ENCODE measurements around the gene RPS29.
A peak's percentile ranks its signal among the peaks of the same experiment; 100 is the strongest.
"Not testable (repeated sequence)": the region's sequence is repeated elsewhere in the genome, so short reads cannot be mapped to it uniquely, and the experiment has no call there.

Gene RPS29

DNA sequence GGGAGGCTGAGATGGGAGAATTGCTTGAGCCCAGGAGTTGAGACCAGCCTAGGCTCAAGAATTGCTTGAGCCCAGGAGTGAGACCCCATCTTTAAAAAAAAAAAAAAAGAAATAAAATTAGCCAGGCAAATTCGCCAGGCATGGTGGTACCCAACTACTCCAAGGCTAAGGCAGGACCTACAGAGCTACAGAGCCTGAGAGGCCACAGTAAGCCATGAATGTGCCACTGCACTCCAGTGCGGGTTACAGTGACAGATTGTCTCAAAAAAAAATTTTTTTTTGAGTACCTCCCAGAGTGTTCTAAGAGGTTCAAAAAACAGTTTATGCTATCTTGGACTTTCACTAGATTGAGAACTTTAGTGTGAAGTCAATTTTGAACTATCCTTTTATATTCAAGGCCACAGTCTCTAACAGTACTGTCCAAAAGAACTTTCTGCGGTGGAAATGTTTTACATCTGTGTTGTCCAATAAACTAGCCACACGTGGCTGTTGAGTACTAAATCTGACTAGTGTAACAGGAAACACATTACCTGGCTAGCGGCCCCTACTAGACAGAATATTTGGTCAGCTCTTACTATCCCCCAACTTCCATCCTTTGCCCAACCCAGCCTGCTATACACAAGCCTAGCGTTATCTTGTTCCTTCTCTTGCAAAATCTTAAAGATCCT, 31.8 kb upstream of the RPS29 start:
- no peaks in the 10 kb centered on the region for H3K27me3 Mint-ChIP-seq
- CTCF ChIA-PET: no interaction called here
- H3K4me3 Mint-ChIP-seq: peak overlapping the region; percentile 3
- peaks cover 44% of the 10 kb centered on the region for H3K4me1 Mint-ChIP-seq
- no peak for DNase-seq
- H3K36me3 Mint-ChIP-seq: peaks cover 53% of the 10 kb centered on the region
- peak overlapping the region; percentile 78 for H3K27ac Mint-ChIP-seq
- no peaks in the 10 kb centered on the region for H3K9me3 Mint-ChIP-seq

DNA sequence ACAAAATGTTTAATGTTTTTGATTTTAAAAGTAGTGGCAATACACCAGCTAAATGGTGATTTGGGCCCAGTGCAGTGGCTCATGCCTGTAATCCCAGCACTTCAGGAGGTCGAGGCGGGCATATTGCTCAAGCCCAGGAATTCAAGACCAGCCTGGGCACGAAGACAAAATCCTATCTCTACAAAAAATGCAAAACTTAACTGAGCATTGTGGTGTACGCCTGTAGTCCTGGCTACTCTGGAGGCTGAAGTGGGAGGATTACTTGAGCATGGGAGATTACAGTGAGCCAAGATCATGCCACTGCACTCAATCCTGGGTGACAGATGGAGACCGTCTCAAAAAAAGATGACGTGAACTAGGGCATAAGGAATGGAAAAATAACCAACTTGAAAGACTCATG, 29.6 kb upstream of the RPS29 start:
- Mint-ChIP-seq H3K27ac (no peak overlapping the region), H3K36me3 (peaks cover 46% of the 10 kb centered on the region), H3K9me3 (no peaks in the 10 kb centered on the region)

DNA sequence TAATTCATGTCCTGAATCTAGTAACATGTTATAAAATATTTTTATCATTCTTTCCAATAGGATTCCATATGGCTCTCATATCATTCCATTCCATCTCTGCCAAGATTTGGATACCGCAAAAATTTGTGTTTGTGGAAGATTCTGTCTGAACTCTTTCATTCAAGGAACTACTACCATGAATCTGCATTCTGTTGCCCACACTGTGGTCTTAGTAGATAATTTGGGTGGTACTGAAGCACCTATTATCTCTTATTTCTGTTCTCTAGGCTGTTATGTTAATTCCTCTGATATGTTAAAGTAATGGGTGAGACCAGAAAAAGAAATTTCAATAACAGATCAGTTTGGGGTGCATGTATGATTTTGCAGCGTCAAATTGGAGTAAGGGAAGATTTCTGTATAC, 28.0 kb upstream of the RPS29 start:
- H3K27me3 Mint-ChIP-seq: no peaks in the 10 kb centered on the region
- H3K27ac Mint-ChIP-seq: no peak overlapping the region
- CTCF ChIA-PET: no interaction called here
- H3K9me3 Mint-ChIP-seq: no peaks in the 10 kb centered on the region
- DNase-seq: no peak
- peaks cover 45% of the 10 kb centered on the region for H3K36me3 Mint-ChIP-seq
- H3K4me3 Mint-ChIP-seq: no peak overlapping the region
- H3K4me1 Mint-ChIP-seq: peaks cover 34% of the 10 kb centered on the region

More for the DNA sequence above, 29.6 kb upstream of the RPS29 start:
- no peak for DNase-seq
- Mint-ChIP-seq H3K27me3 (no peaks in the 10 kb centered on the region), H3K4me1 (peaks cover 42% of the 10 kb centered on the region), H3K4me3 (no peak overlapping the region)
- CTCF ChIA-PET: no interaction called here

DNA sequence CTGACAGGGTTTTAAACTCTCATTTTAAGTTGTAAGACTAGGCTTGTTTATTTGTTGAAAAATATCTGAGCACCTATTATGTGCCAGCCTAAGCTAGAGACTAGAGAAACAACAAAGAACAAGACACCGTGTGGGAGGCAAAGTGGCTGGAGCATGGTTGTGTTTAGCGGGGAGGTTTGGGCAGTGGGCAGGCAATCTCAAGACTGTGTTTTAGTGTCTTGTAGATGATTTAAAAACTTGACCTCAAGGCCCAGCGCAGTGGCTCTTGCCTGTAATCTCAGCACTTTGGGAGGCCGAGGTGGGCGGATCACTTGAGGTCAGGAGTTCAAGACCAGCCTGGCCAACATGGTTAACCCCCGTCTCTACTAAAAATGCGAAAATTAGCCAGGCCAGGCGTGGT, 26.5 kb upstream of the RPS29 start:
- Mint-ChIP-seq H3K4me3 (no peak overlapping the region), H3K9me3 (no peaks in the 10 kb centered on the region), H3K27me3 (no peaks in the 10 kb centered on the region), H3K36me3 (peaks cover 40% of the 10 kb centered on the region), H3K4me1 (peaks cover 26% of the 10 kb centered on the region), H3K27ac (no peak overlapping the region)
- DNase-seq: no peak
- CTCF ChIA-PET: no interaction called here

DNA sequence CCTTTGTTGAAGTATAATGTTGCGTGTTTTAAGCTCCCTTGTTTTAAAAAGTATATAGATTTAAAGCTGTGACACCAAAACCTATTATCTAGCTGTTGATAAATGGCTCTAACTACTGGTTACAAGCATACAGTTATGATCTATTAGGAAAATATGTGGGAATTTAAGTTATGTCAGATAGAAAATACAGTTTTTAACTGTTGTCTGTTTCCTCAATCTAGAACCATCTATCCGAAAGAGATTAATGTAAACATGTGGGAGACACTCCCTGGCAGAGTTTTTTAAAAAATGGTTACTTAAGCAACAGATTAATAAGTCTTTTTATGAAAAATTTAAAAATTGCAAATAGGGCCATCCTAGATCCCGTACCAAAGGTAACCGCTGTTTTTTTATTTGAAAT, 26.1 kb upstream of the RPS29 start:
- peaks cover 40% of the 10 kb centered on the region for H3K36me3 Mint-ChIP-seq
- no peak overlapping the region for H3K4me3 Mint-ChIP-seq
- CTCF ChIA-PET: no interaction called here
- DNase-seq: no peak
- H3K4me1 Mint-ChIP-seq: peaks cover 22% of the 10 kb centered on the region
- H3K9me3 Mint-ChIP-seq: no peaks in the 10 kb centered on the region
- H3K27ac Mint-ChIP-seq: no peak overlapping the region
- no peaks in the 10 kb centered on the region for H3K27me3 Mint-ChIP-seq

DNA sequence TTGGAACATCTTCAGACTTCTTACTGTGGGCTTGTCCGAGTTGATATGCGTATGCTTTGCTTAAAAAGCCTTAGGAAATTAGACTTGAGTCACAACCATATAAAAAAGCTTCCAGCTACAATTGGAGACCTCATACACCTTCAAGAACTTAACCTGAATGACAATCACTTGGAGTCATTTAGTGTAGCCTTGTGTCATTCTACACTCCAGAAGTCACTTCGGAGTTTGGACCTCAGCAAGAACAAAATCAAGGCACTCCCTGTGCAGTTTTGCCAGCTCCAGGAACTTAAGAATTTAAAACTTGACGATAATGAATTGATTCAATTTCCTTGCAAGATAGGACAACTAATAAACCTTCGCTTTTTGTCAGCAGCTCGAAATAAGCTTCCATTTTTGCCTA, 21.4 kb upstream of the RPS29 start:
- no peak for DNase-seq
- Mint-ChIP-seq H3K4me1 (peaks cover 23% of the 10 kb centered on the region), H3K27me3 (no peaks in the 10 kb centered on the region), H3K36me3 (peaks cover 45% of the 10 kb centered on the region), H3K9me3 (no peaks in the 10 kb centered on the region), H3K27ac (no peak overlapping the region), H3K4me3 (no peak overlapping the region)
- CTCF ChIA-PET: no interaction called here

DNA sequence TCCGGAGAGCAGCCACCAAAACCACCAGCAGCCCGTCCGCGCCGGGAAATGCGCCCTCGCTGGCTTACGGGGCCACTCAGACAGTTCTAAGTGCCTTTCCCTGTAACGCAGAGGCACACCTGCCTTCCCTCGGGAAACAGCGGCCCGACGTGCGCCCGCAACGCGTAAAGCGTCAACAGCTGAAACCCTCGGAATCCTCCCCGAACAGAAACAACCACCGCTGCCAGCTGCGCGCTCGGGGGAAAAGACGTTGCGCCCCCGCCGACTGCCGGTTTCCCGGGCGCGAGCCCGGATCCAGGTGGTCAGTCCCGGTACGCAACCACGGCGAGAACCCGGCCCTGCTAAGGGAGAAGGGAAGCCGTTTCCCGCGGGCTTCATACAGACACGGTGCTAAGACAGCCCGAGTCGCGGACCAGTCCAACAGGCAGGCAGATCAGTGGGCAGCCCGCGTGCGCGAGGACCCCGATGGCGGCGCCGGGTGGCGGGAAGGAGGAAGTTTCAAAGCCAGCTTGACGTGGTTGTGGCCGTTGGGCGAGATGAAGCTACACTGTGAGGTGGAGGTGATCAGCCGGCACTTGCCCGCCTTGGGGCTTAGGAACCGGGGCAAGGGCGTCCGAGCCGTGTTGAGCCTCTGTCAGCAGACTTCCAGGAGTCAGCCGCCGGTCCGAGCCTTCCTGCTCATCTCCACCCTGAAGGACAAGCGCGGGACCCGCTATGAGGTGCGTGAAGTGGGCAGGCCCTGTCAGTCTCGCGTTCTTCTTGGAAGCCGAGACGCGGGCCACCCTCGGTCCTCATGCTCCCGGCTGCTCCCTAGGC, 12.5 kb upstream of the RPS29 start, which contains the start of gene LRR1:
Gene LRR1, plus strand, starts transcription at position 456 of the 816 bp plus-strand sequence. Its CDS starts 81 bp downstream, at position 537.
- Mint-ChIP-seq H3K4me1 (peaks cover 53% of the 10 kb centered on the region), H3K9me3 (no peaks in the 10 kb centered on the region), H3K27ac (peak within 1 kb of the TSS; percentile 99), H3K36me3 (peaks cover 22% of the 10 kb centered on the region), H3K4me3 (peak within 1 kb of the TSS; percentile 96), H3K27me3 (peaks cover 4% of the 10 kb centered on the region)
- peak; percentile 89 for DNase-seq
- CTCF ChIA-PET: interaction anchor here (0.6 to 3.1 kb wide), 4 partner anchors 11 to 33 kb away, joined by 3 to 16 read pairs (median 4); partner anchors contain the start of genes MGAT2, RPL36AL and RPS29

DNA sequence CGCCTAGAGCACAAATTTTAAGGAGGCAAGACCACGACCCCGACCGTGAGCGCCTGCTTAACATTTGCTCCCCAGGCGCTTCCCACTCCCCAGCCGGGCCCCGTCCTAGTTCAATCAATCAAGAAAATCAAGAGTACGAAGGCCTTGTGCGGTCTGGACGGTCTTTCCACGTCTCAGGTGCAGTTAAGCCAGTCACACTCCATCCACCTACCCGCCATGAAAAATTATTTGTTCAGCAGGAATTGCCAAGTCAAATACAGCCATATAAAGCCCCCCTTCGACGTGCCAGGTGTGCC, 12.0 kb upstream of the RPS29 start:
- H3K4me1 Mint-ChIP-seq: peaks cover 53% of the 10 kb centered on the region
- CTCF ChIA-PET: interaction anchor here (3.1 kb wide), 1 partner anchor 10 kb away, joined by 16 read pairs; no protein-coding TSS in a partner anchor

DNA sequence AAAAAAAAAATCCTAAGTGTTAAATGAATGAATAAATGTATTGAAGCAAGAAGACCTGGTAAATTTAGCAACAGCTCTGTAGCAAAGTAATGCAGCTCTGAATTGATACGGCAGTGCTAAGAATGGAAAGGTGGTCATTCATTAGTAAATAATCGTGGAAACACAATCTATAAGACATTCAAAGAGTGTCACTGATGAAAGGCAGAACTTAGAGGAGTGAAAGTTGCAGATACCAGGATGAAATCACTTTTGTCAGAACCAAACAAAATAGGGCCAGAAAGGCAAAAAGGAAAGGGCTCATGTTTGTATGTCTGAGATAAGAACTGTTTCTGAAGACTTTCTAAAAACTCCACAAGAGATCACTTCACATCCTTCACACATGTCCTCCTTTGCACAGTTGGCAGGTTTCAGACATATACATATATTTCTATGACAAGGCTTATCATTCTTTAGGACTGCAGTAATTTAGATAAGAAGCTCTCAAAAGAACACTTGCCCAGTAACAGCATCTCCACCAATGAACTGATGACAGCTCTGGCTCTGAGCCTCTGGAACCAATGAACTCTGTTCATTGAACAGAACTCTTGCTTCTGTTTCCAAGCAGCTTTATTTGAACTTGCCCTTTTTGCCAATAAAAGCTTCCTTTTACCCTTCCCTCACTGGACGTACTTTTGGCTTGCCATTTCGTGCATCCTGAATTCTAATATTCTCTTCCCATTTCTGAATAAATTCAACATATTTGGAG, 8.3 kb upstream of the RPS29 start:
- H3K36me3 Mint-ChIP-seq: peaks cover 6% of the 10 kb centered on the region
- H3K4me1 Mint-ChIP-seq: peaks cover 30% of the 10 kb centered on the region

More for the DNA sequence above, 12.0 kb upstream of the RPS29 start:
- Mint-ChIP-seq H3K9me3 (no peaks in the 10 kb centered on the region), H3K27me3 (peaks cover 4% of the 10 kb centered on the region), H3K36me3 (peaks cover 20% of the 10 kb centered on the region), H3K27ac (peak overlapping the region; percentile 99), H3K4me3 (peak overlapping the region; percentile 96)
- no peak for DNase-seq

DNA sequence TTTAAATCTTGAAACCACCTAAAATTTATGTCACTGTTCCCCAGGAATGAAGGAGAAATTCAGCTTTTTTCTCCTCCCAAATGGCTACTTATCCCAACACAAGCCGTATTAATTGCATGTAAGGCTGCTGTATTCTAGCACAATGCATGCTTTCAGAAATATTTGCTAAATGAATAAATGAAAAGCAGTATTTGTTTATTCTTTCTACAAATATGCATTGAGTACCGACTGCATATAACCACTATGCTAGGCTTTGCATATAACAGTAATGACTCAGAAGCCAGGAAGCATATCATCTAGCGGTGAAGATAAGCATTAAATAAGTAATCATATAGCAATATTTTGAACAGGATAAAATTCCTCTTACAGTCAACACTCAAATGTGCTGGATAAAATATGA, 6.8 kb upstream of the RPS29 start:
- Mint-ChIP-seq H3K4me3 (no peak overlapping the region), H3K4me1 (peaks cover 27% of the 10 kb centered on the region), H3K36me3 (peaks cover 1% of the 10 kb centered on the region), H3K27me3 (peaks cover 4% of the 10 kb centered on the region), H3K9me3 (no peaks in the 10 kb centered on the region), H3K27ac (no peak overlapping the region)
- CTCF ChIA-PET: no interaction called here
- no peak for DNase-seq

More for the DNA sequence above, 8.3 kb upstream of the RPS29 start:
- no peak overlapping the region for H3K4me3 Mint-ChIP-seq
- H3K27me3 Mint-ChIP-seq: peaks cover 4% of the 10 kb centered on the region
- no peaks in the 10 kb centered on the region for H3K9me3 Mint-ChIP-seq
- DNase-seq: no peak
- H3K27ac Mint-ChIP-seq: peak overlapping the region; percentile 14
- CTCF ChIA-PET: interaction anchor here (1.3 to 1.6 kb wide), 2 partner anchors 8 to 26 kb away, joined by 3 to 13 read pairs; partner anchors contain the start of genes MGAT2, RPL36AL and RPS29

DNA sequence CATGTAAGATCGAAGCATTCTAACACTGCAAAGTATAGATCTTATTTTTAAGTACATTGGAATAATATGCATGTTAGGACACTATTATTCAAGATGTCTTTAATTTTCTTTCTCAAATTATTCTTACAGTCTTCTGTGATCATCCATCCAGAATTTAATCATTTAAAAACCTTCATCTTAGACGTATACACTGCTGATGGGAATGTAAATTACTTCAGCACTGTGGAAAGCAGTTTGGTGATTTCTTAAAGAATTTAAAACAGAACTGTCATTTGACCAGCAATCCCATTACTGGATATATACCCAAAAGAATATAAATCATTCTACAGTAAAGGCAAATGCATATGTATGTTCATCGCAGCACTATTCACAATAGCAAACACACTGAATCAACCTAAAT, 3.2 kb upstream of the RPS29 start:
- Mint-ChIP-seq H3K4me3 (no peak overlapping the region), H3K27me3 (peaks cover 4% of the 10 kb centered on the region), H3K27ac (no peak overlapping the region), H3K4me1 (peaks cover 18% of the 10 kb centered on the region), H3K36me3 (peaks cover 15% of the 10 kb centered on the region), H3K9me3 (no peaks in the 10 kb centered on the region)
- no peak for DNase-seq
- CTCF ChIA-PET: interaction anchor here (0.6 to 0.7 kb wide), 2 partner anchors 127 to 1202 kb away, joined by 3 read pairs; no protein-coding TSS in a partner anchor

DNA sequence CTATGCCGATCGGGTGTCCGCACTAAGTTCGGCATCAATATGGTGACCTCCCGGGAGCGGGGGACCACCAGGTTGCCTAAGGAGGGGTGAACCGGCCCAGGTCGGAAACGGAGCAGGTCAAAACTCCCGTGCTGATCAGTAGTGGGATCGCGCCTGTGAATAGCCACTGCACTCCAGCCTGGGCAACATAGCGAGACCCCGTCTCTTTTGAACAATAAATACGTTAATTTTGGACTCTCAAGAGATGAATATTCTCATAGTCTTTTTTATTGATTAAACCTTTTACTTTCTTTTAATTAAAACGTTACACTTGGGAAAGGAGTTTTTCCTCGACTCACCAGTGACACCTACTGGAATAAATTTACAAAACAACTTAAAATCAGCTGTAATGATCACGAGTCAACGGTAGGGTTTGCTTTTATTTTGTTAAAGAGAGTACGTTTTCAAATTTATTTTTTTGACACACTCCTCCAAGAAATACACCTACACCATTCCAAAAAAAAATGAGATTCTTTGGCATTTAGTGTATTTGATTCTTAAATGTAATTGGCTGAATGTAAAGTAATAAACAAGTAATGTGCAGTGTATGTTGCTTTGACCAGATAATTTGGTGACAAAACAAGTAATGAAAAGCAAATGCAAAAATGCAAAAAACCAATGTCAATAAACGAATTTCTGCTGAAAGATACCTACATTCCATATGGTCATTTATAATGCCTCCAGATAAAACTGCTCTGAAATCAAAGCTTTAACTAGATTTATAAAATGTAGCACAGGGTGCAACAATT, 687 bp upstream of the RPS29 start:
- no peaks in the 10 kb centered on the region for H3K9me3 Mint-ChIP-seq
- peaks cover 39% of the 10 kb centered on the region for H3K36me3 Mint-ChIP-seq
- peaks cover 40% of the 10 kb centered on the region for H3K4me1 Mint-ChIP-seq
- H3K27me3 Mint-ChIP-seq: peaks cover 4% of the 10 kb centered on the region
- peak overlapping the region; percentile 89 for H3K4me3 Mint-ChIP-seq
- peak; percentile 62 for DNase-seq
- CTCF ChIA-PET: interaction anchor here (0.7 to 2.7 kb wide), 7 partner anchors 8 to 125 kb away, joined by 5 to 16 read pairs (median 9); partner anchors contain the start of genes DNAAF2 and LRR1
- H3K27ac Mint-ChIP-seq: peak overlapping the region; percentile 99

DNA sequence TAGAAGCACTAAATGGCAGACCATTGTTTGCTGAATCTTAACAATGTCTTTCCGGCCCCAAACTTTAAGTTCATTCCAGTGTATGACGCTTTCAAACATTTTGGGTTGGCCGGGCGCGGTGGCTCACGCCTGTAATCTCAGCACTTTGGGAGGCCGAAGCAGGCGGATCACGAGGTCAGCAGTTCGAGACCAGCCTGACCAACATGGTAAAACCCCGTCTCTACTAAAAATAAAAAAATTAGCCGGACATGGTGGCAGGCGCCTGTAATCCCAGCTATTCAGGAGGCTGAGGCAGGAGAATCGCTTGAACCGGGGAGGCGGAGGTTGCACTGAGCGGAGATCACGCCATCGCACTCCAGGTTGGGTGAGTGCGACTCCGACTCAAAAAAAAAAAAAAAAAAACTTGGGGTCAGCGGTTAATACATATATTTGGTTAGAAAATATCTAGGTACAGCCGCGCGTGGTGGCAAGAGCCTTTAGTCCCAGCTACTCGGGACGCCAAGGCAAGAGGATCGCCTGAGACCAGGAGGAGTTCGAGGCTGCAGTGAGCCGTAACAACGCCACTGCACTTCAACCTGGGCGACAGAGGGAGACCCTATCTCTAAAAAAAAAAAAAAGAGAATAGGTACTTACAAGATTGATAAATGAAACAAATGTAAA, 1.1 kb downstream of the RPS29 start:
- Mint-ChIP-seq H3K4me1 (peaks cover 52% of the 10 kb centered on the region), H3K27ac (peak overlapping the region; percentile 99), H3K36me3 (peaks cover 50% of the 10 kb centered on the region), H3K4me3 (peak overlapping the region; percentile 89)
- not testable (repeated sequence) for H3K9me3 Mint-ChIP-seq, H3K27me3 Mint-ChIP-seq
- DNase-seq: peak; percentile 33
- CTCF ChIA-PET: interaction anchor here (0.6 to 2.6 kb wide), 5 partner anchors 11 to 124 kb away, joined by 3 to 14 read pairs (median 3); partner anchors contain the start of gene DNAAF2
